DOHH2 (cell line): ENCODE measurements around the gene TULP4.

ENCODE experiments used
- H3F3A ChIP-seq: fragments of 200-600 bp; sonication (generic), shearing (Covaris generic); 2 replicates; pipeline ENCODE4 v1.6.0; 2016; ENCODE audit warnings: antibody characterized with exemption, mild to moderate bottlenecking; ENCODE audit not compliant: control insufficient read depth, insufficient read depth
- H3K27ac ChIP-seq: fragments of 200-600 bp; sonication (generic); 2 replicates; pipeline ENCODE4 v1.5.1; 2014; ENCODE audit warnings: low read depth, mild to moderate bottlenecking, low read length, moderate library complexity
- H3K27me3 ChIP-seq: fragments of 200-600 bp; sonication (generic); 2 replicates; pipeline ENCODE4 v1.6.1; 2014; ENCODE audit warnings: mild to moderate bottlenecking, low read length, mixed read lengths; ENCODE audit not compliant: control insufficient read depth
- H3K36me3 ChIP-seq: fragments of 200-600 bp; sonication (generic); 2 replicates; pipeline ENCODE4 v1.6.1; 2014; ENCODE audit warnings: mild to moderate bottlenecking, low read length, moderate library complexity, mixed read lengths; ENCODE audit not compliant: control insufficient read depth
- H3K4me1 ChIP-seq: fragments of 200-600 bp; sonication (generic); 2 replicates; pipeline ENCODE4 v1.6.1; 2014; ENCODE audit warnings: mild to moderate bottlenecking, low read length, mixed read lengths; ENCODE audit not compliant: control insufficient read depth
- H3K4me2 ChIP-seq: fragments of 200-600 bp; sonication (generic); 2 replicates; pipeline ENCODE4 v1.6.0; 2014; ENCODE audit warnings: mild to moderate bottlenecking, low read length, moderate library complexity
- H3K4me3 ChIP-seq: fragments of 200-600 bp; sonication (generic); 2 replicates; pipeline ENCODE4 v1.5.1; 2014; ENCODE audit warnings: mild to moderate bottlenecking, low read length, mixed read lengths
- H3K79me2 ChIP-seq: fragments of 200-600 bp; sonication (generic); 2 replicates; pipeline ENCODE4 v1.6.1; 2014; ENCODE audit warnings: mild to moderate bottlenecking, low read length, mixed read lengths; ENCODE audit not compliant: control insufficient read depth
- H3K9me2 ChIP-seq: fragments of 200-600 bp; sonication (generic); replicated peaks from 2 replicates; pipeline ENCODE4 v1.6.1; 2014; ENCODE audit warnings: mild to moderate bottlenecking, low read length, mixed read lengths; ENCODE audit not compliant: control insufficient read depth
- H3K9me3 ChIP-seq: fragments of 200-600 bp; sonication (generic); 2 replicates; pipeline ENCODE4 v1.6.1; 2014; ENCODE audit warnings: antibody characterized with exemption, low read length, mixed read lengths; ENCODE audit not compliant: control insufficient read depth, insufficient read depth
- H4K20me1 ChIP-seq: fragments of 200-600 bp; sonication (generic); 2 replicates; pipeline ENCODE4 v1.6.0; 2014; ENCODE audit warnings: low read depth, mild to moderate bottlenecking, antibody characterized with exemption, low read length, moderate library complexity; ENCODE audit not compliant: control insufficient read depth, insufficient read depth
- CTCF ChIP-seq: fragments of 200-600 bp; sonication (generic); IDR thresholded peaks from one replicate; pipeline ENCODE4 v1.5.1; 2014; ENCODE audit warnings: antibody characterized with exemption, mild to moderate bottlenecking, low read depth, low read length; ENCODE audit not compliant: poor library complexity, severe bottlenecking
- EZH2phosphoT487 ChIP-seq: fragments of 200-600 bp; sonication (generic); IDR thresholded peaks from 2 replicates; pipeline ENCODE4 v1.6.1; 2017; ENCODE audit warnings: borderline replicate concordance, mild to moderate bottlenecking, antibody characterized with exemption, low read length, moderate library complexity, mixed read lengths

Gene TULP4

DNA sequence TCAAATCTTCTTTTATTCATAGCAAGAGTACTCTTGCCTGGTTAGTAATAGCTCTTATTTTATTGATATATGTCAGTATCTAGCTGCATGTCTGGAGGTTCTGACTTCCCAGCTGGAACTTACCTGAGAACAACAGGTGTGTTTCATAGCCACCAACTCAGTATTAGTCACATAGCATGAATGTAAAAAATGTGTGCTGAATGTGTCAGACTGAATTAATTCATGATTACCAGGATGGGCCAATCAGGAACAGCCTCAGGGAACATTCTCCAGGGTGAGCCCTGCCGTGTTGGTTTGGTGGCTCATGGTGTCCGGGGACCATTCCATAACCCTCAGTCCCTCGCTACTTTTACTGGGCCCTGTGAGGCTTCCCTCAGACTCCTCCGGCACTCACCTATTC is 99.7 kb downstream of the TULP4 start:
- peaks cover 17% of the 10 kb centered on the region for H3K4me1 ChIP-seq
- TF ChIP-seq CTCF (no peak), EZH2phosphoT487 (no peak)
- peaks cover 11% of the 10 kb centered on the region; the same call in 1 of the 2 replicates for H4K20me1 ChIP-seq
- H3K4me3 ChIP-seq, result no peak overlapping the region
- no peaks in the 10 kb centered on the region for H3K27me3 ChIP-seq
- H3F3A ChIP-seq, result no peaks in the 10 kb centered on the region
- no peak overlapping the region for H3K27ac ChIP-seq
- H3K4me2 ChIP-seq, result no peak overlapping the region
- no peaks in the 10 kb centered on the region for H3K9me3 ChIP-seq
- no peaks in the 10 kb centered on the region for H3K9me2 ChIP-seq
- H3K36me3 ChIP-seq, result peaks cover 25% of the 10 kb centered on the region
- peaks cover 16% of the 10 kb centered on the region for H3K79me2 ChIP-seq

- peaks cover 17% of the 10 kb centered on the region for H3K4me1 ChIP-seq
- peaks cover 27% of the 10 kb centered on the region for H3K36me3 ChIP-seq
- no peak overlapping the region for H3K27ac ChIP-seq
- no peaks in the 10 kb centered on the region for H3F3A ChIP-seq
- no peak overlapping the region for H3K4me2 ChIP-seq
- TF ChIP-seq CTCF (no peak), EZH2phosphoT487 (no peak)
- no peaks in the 10 kb centered on the region for H3K27me3 ChIP-seq
- H3K9me2 ChIP-seq, result no peaks in the 10 kb centered on the region
- peaks cover 11% of the 10 kb centered on the region; the same call in 1 of the 2 replicates for H4K20me1 ChIP-seq
- H3K79me2 ChIP-seq, result peaks cover 16% of the 10 kb centered on the region
- H3K9me3 ChIP-seq, result no peaks in the 10 kb centered on the region
- no peak overlapping the region for H3K4me3 ChIP-seq
Measured at GRCh38 chr6:158413028-158413427, 100.8 kb downstream of the TULP4 start.

- no peaks in the 10 kb centered on the region for H3K27me3 ChIP-seq
- peaks cover 16% of the 10 kb centered on the region for H3K79me2 ChIP-seq
- H4K20me1 ChIP-seq, result peaks cover 11% of the 10 kb centered on the region; the same call in 1 of the 2 replicates
- H3K9me3 ChIP-seq, result no peaks in the 10 kb centered on the region
- TF ChIP-seq EZH2phosphoT487 (no peak), CTCF (no peak)
- peaks cover 27% of the 10 kb centered on the region for H3K36me3 ChIP-seq
- H3K27ac ChIP-seq, result no peak overlapping the region
- H3K4me3 ChIP-seq, result no peak overlapping the region
- peaks cover 16% of the 10 kb centered on the region for H3K4me1 ChIP-seq
- H3K4me2 ChIP-seq, result no peak overlapping the region
- H3K9me2 ChIP-seq, result no peaks in the 10 kb centered on the region
- no peaks in the 10 kb centered on the region for H3F3A ChIP-seq
Measured at GRCh38 chr6:158413814-158414565, 101.7 kb downstream of the TULP4 start.
